ENCODE data around the gene HS2ST1.

DNA sequence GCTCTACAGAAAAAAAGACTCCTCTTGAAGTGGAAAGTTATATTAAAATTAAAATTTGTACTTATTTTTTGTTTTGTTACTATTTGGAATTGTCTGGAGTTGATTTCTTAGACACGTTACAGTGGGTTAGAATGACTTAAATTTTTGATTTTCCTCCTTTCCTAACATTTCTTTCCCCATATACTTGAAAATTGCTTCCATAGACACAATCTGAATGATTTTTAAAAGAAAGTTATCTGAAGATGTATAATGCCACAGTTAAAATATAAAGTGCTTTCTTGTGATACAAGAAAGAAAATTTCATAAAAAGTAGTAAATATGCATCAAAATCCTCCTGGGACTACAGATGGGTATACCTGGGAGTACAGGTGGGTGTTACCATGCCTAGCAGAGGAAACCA lies 2.3 kb downstream of the HS2ST1 start:
- TF ChIP-seq ARNTL (CRISPR knock-in tag; IDR thresholded peaks at IDR 0.05; ENCODE audit: borderline replicate concordance, low read depth) (no peak), RARB (CRISPR knock-in tag; IDR thresholded peaks at IDR 0.05) (no peak), POU6F1 (CRISPR knock-in tag; IDR thresholded peaks at IDR 0.05; ENCODE audit: borderline replicate concordance, low read depth) (no peak)

Data from SK-N-SH treated with all-trans-retinoic acid at 6 μM for 48 hours (cell line).